ENCODE measurements around the gene CATSPER1.

DNA sequence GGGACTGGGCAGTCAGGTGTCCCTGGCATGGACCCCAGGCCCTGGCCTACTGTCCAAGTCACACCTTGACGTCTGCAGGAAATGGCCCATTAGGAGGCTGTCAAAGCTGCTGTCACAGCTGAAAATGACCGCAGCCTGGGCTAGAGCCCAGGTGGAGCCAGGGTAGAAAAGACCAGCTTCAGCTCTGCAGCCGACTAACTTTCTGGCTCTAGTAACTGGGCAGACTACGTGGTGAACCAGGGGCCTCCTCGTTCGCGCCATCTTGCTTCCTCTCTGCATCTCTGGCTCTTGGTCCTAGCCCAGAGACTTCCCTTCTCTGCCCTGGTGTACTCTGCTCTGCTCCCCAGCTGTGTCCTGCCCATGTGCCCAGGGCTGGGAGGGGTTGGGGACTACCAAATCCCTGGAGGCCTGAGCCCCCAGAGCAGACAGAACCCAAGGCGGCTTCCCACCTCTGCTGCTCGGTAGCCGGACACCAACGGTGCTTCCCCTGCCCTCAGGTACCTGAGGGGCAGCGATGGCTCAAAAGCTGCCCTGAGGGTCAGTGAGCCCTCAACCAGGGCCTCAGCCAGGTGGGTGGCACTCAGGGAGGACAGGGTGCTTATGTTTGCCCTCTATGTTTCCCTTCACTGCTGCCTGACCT is 45.1 kb downstream of the CATSPER1 start:
- TF ChIP-seq RAD21 (IDR thresholded peaks at IDR 0.05; ENCODE audit: low read depth) (no peak), EZH2 (IDR thresholded peaks at IDR 0.05) (no peak), ELF1 (IDR thresholded peaks at IDR 0.05; ENCODE audit: borderline replicate concordance, low read depth) (no peak), POLR2A (IDR thresholded peaks at IDR 0.05; ENCODE audit: borderline replicate concordance, extremely low read depth, insufficient read depth, insufficient read length) (no peak), POLR2AphosphoS5 (IDR thresholded peaks at IDR 0.05; ENCODE audit: low read depth, low read length) (no peak), SIN3A (IDR thresholded peaks at IDR 0.05; ENCODE audit: low read depth) (no peak), EGR1 (IDR thresholded peaks at IDR 0.05; ENCODE audit: low read depth) (no peak), SRF (IDR thresholded peaks at IDR 0.05; ENCODE audit: low read depth) (no peak), EZH2phosphoT487 (IDR thresholded peaks at IDR 0.05; ENCODE audit: borderline replicate concordance) (no peak)
- TF ChIP-seq, protein P1, sequence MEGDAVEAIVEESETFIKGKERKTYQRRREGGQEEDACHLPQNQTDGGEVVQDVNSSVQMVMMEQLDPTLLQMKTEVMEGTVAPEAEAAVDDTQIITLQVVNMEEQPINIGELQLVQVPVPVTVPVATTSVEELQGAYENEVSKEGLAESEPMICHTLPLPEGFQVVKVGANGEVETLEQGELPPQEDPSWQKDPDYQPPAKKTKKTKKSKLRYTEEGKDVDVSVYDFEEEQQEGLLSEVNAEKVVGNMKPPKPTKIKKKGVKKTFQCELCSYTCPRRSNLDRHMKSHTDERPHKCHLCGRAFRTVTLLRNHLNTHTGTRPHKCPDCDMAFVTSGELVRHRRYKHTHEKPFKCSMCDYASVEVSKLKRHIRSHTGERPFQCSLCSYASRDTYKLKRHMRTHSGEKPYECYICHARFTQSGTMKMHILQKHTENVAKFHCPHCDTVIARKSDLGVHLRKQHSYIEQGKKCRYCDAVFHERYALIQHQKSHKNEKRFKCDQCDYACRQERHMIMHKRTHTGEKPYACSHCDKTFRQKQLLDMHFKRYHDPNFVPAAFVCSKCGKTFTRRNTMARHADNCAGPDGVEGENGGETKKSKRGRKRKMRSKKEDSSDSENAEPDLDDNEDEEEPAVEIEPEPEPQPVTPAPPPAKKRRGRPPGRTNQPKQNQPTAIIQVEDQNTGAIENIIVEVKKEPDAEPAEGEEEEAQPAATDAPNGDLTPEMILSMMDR (IDR thresholded peaks at IDR 0.05 in 2 of 3, conservative IDR thresholded peaks at IDR 0.05 in 1 of 3; ENCODE audit: borderline replicate concordance in 1 of 3, insufficient read depth in 1 of 3, low read depth in 2 of 3, low read length in 2 of 3): no peak
- TF ChIP-seq, protein P2, sequence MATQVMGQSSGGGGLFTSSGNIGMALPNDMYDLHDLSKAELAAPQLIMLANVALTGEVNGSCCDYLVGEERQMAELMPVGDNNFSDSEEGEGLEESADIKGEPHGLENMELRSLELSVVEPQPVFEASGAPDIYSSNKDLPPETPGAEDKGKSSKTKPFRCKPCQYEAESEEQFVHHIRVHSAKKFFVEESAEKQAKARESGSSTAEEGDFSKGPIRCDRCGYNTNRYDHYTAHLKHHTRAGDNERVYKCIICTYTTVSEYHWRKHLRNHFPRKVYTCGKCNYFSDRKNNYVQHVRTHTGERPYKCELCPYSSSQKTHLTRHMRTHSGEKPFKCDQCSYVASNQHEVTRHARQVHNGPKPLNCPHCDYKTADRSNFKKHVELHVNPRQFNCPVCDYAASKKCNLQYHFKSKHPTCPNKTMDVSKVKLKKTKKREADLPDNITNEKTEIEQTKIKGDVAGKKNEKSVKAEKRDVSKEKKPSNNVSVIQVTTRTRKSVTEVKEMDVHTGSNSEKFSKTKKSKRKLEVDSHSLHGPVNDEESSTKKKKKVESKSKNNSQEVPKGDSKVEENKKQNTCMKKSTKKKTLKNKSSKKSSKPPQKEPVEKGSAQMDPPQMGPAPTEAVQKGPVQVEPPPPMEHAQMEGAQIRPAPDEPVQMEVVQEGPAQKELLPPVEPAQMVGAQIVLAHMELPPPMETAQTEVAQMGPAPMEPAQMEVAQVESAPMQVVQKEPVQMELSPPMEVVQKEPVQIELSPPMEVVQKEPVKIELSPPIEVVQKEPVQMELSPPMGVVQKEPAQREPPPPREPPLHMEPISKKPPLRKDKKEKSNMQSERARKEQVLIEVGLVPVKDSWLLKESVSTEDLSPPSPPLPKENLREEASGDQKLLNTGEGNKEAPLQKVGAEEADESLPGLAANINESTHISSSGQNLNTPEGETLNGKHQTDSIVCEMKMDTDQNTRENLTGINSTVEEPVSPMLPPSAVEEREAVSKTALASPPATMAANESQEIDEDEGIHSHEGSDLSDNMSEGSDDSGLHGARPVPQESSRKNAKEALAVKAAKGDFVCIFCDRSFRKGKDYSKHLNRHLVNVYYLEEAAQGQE (IDR thresholded peaks at IDR 0.05; ENCODE audit: low read depth): no peak
- TF ChIP-seq, protein P3, sequence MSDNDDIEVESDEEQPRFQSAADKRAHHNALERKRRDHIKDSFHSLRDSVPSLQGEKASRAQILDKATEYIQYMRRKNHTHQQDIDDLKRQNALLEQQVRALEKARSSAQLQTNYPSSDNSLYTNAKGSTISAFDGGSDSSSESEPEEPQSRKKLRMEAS (IDR thresholded peaks at IDR 0.05): no peak
- TF ChIP-seq, protein P4, sequence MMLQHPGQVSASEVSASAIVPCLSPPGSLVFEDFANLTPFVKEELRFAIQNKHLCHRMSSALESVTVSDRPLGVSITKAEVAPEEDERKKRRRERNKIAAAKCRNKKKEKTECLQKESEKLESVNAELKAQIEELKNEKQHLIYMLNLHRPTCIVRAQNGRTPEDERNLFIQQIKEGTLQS (IDR thresholded peaks at IDR 0.05): no peak

Data from HCT116 (cell line).